HG03159 (cell line): ENCODE measurements around the gene CCDC106.
A peak's percentile ranks its signal among the peaks of the same experiment; 100 is the strongest.

ENCODE experiments used
- ATAC-seq: cut with Tn5 transposase; IDR thresholded peaks from one replicate; pipeline ENCODE4 v1.9.1; 2021; ENCODE audit warnings: mild to moderate bottlenecking, moderate library complexity; ENCODE audit not compliant: unreplicated experiment

Gene CCDC106

GRCh38 chr19:55666343-55667005, 18.5 kb downstream of the CCDC106 start:
- no peak for ATAC-seq

GRCh38 chr19:55667006-55667381, 19.0 kb downstream of the CCDC106 start:
- ATAC-seq = no peak

DNA sequence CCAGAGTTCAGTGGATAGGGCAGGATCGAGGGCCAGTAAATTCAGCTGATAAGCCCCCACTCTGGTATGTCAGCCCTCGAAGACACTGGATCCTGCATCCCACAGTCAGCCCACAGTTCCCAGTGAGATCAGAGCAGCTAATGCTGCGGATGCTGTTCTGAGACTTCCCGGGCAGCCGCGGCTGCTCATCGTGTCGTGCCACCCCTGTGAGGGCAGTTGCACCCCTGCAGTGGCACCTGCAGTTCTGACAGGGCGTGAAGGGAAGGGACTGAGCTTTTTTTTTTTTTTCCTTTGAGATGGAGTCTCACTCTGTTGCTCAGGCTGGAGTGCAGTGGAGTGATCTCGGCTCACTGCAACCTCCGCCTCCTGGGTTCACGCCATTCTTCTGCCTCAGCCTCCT, 19.5 kb downstream of the CCDC106 start:
- ATAC-seq = no peak

DNA sequence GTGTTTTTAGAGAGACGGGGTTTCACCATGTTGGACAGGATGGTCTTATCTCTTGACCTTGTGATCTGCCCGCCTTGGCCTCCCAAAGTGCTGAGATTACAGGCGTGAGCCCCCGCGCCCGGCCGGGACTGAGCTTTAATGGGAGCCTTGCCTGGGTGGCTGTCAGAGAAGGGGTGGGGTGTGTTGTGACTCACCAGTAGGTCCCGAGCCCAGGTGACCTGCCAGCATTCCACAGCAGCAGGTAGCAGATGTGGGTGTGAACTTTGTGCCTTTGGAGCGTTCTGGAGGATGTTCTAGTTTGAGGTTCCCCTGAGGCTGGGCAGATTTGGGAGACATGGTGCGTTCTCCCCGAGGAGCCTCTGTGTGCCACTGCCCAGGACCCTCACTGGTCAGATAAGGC, 19.9 kb downstream of the CCDC106 start:
- ATAC-seq = no peak

DNA sequence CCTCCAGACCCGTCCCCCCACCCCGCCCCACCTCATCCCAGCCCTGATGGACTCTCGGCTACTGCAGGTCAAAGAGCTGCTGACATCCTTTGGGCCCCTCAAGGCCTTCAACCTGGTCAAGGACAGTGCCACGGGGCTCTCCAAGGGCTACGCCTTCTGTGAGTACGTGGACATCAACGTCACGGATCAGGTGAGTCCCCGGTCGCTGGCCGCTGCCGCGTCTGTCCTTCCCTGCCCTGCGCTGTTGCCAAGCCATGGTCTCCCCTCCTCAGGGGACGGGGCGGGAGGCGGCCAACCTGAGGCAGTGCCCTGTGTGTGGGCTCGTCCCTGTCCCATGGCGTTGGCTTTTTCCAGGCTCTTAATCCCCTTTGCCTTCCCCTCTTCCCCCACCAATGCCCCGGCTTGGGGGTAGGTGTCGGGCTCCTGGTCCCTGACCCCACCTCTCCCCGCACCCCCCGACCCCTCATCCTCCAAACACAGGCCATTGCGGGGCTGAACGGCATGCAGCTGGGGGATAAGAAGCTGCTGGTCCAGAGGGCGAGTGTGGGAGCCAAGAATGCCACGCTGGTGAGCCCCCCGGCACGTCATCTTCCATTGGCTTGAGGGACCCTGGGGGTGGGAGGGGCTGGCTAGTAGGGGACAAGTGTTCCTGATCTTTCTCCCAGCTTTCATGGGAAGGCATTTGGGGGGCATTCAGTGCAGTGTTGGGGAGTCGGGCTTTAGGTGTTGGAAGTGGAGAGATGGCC, 20.8 kb downstream of the CCDC106 start:
- ATAC-seq = no peak

GRCh38 chr19:55669418-55670279, 21.6 kb downstream of the CCDC106 start:
- no peak for ATAC-seq

- ATAC-seq = no peak
These were observed 22.5 kb downstream of the CCDC106 start for GRCh38 chr19:55670280-55671053.

DNA sequence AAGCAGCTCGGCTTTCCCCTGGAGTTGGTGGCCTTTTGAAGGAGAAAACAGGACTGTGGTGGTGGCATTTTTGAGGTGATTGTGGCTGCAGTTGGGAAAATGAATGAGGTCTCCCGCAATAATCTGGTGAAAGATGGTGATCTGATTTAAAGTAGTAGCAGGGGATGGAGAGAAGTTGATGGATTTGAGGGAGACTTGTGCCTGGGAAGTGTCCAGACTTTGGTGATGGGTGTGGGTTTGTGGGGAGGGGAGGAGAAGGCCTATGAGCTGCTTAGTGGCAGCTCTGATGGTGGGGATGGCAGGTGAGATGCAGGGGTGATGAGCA, 23.0 kb downstream of the CCDC106 start:
- ATAC-seq = no peak

- ATAC-seq = no peak
These were observed 24.4 kb downstream of the CCDC106 start for GRCh38 chr19:55672418-55672817.

GRCh38 chr19:55673465-55673864, 25.5 kb downstream of the CCDC106 start:
- ATAC-seq = no peak

GRCh38 chr19:55673889-55674288, 25.9 kb downstream of the CCDC106 start:
- ATAC-seq = no peak

- no peak for ATAC-seq
These were observed 26.4 kb downstream of the CCDC106 start for GRCh38 chr19:55674459-55674840.

DNA sequence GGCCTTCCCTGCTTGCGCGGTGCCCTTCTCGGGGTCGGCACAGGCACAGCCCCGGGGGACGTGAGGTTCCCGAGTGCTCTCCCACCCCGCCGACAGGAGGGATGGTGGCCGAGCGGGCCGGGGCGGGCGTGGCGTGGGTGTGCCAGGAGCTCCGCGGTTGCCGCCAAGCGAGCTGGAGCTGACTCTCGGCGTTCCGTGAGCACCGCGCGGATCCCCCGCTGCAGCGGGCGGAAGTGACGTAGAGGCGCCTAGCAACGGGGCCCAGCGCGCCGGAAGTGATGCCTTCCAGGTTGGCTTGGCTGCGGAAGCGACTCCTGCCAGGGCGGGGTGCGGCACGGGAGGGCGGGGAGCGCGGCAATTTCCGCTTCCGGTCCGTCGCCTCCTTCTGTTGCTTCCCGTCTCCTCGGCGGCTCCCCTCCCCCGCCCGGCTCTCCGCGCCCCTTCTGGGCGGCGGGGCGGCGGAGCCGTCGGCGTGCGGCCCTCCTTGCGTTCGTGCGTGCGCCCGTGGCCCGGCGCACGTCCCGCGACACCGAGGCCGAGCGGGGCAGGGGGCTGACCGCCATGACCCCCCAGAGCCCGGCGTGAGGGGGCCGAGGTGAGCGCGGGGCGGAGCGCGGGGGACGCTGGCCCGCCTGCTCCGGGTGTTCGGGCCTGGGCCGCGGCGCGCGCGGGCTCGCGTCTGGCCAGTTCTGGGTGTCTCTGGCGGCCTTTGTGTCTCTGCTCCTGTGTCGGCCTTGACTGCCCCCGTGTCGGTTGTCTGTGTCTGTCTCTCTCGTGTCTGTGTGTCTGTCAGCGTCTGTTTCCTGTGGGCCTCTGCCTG, 27.0 kb downstream of the CCDC106 start, which contains the start of gene EPN1:
Gene EPN1, plus strand, starts transcription at position 386 of the 820 bp plus-strand sequence. CDS start 3,402 bp downstream, outside the sequence.
- ATAC-seq = peak; percentile 59

DNA sequence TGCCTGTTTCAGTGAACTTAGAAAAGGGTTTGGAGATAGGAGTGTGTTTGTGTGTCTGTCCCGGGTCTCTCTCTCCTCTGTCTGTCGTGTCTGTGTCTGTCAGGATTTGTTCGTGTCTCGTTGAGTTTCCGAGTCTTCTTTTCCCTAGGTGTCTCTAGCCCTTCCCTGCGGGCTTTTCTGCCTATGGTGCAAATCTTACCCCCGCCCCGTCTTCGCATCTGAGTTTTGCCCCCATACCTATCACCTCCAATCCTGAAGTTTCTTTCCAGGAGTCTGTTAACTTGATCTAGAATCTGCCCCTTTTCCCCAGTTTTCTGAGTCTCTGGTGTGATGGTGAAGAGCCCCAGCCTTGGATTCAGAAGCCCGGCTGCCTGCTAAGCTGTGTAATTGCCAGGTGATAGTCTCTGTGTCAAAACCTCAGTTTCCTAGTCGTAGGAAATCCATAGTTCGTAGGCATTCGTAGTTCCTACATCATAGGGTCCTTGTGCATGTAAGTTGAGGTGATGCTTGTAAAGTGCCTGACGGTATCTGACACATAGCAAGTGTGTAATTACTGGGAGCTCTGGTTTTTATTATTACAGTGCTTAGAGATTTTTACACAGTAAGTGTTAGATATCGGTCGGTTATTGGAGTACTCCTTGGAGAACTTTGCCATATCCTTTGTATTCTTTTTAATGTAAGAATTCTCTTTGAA, 27.8 kb downstream of the CCDC106 start:
- no peak for ATAC-seq

DNA sequence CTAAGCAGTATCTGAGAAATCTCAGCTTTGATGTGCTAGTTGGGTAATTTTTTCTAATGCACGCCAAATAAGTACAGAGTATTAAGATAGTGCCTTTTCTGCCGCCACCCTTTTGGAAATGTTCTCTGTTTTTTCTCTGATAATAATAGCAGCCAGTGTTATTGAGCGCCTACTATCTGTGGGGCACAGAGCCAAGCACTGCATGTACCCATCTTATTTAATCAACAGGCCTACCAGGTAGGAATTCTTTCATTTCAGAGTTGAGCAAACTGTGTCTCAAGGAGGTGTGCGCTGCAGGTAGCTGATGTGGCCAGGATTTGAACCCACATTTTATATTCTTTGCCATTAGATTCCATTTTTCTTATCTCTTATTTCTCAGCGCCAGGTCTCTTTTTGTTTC, 28.4 kb downstream of the CCDC106 start:
- no peak for ATAC-seq

DNA sequence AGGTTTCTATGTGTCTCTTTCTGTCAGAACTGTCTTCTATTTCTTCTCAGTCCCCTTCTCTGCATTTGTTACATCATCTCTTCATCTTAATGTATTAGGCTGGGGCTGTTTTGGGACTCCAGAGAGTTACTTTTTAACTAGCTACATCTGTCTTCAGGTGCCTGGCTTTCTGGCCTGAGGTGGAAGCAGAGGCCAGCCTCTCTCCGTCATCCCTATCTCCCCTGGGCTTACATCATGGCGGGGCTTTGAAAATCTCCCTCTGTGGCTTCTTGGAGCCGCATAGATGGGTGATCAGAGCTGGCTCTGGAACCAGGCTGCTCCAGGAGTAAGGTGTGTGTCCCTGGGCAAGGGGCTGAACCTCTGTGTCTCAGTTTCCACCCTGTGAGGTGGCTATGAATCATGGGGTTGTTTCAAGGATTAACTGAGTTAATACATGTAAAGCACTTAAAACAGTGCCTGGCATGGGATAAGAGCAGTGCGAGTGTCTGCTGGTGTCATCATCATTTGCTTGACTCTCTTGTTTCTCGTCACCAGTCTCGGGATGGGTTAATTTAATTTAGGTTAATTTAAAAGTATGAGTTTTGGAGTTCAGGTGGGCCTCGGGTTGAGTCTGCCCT, 29.0 kb downstream of the CCDC106 start:
- ATAC-seq = no peak

DNA sequence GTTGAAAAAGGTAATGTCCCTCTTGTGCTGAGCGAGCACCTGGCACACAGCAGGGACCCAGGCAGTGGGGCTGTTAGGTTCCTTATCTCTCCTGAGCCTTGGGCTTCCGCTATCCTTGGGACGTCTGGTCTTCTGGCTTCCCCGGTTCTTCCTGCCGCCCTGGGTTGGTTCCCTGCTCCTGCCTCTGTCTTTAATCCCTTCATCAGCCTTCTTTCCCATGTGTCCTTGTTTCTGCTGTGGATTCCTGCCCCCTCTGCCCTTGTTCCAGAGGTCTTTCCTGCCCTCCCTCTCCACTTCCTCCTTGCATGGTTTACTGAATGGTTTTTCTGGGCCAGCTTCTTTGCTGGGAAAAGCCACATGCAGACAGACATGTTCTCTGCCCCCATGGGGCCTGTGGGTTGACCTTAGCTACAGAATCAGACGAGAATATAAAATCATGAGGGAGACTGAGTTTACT, 29.6 kb downstream of the CCDC106 start:
- ATAC-seq = no peak

- ATAC-seq = peak; percentile 76
These were observed 30.2 kb downstream of the CCDC106 start for GRCh38 chr19:55678121-55678671.
